DMS53 treated with DMSO at 0.1 percent for 48 hours (cell line): ENCODE measurements around the gene OR5A1.
"Not testable (repeated sequence)": the region's sequence is repeated elsewhere in the genome, so short reads cannot be mapped to it uniquely, and the experiment has no call there.

Experiments
- DNase-seq: peaks from one replicate; lab custom pipeline; 2025; ENCODE audit not compliant: unreplicated experiment; lab: John Stamatoyannopoulos, UW

OR5A1 gene

GRCh38 chr11:59436169-59436568, at the start of gene OR5A1:
Gene OR5A1 (plus strand): TSS chr11:59436469. CDS start chr11:59443169, 6,700 bp downstream.
- DNase-seq: no peak

GRCh38 chr11:59394186-59394585, 42.1 kb upstream of the OR5A1 start:
- no peak for DNase-seq

GRCh38 chr11:59400461-59401261, 35.6 kb upstream of the OR5A1 start:
- no peak for DNase-seq

- DNase-seq: no peak
Measured at GRCh38 chr11:59401262-59401552, 35.1 kb upstream of the OR5A1 start.

DNA sequence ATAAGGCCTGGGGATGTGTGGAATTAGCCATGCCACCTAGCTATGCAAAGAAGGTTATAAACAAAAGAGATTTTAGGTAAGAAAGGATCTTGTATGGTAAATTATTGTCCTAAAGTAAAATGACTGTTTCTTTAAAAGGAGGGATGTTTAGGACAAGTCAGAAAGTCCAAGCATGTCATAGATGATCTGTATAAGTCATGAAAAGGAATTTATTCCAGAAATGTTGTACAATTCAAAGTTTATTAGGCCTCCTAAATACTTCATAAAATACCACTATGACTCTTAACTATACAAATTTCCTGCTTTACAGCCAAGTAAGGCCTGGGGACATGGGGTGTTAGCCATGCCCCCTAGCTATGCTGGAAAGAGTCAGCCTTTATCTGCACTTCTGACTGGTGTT, 32.7 kb upstream of the OR5A1 start:
- DNase-seq: no peak

DNA sequence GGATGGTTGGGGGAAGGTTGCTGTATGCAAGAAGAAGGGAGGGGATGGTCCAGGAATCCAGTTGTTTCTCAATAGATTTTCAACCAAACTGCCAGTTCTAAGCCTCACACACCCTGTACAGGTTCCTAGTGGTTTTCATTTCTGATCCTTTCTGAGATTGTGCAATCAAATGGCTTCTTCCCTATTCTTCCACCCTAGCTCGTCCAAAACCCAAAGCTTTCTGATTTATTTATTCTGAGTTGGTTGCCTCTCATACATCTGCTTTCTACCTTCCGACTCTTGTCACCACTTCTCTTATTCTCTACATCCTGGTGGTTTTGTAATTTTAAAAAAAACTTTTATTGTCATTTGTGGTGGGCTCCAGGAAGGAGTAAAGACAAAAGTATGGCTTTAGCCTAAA, 22.6 kb upstream of the OR5A1 start:
- no peak for DNase-seq

- no peak for DNase-seq
Measured at GRCh38 chr11:59415111-59415510, 21.2 kb upstream of the OR5A1 start.

GRCh38 chr11:59416613-59417012, 19.7 kb upstream of the OR5A1 start:
- DNase-seq: no peak

DNA sequence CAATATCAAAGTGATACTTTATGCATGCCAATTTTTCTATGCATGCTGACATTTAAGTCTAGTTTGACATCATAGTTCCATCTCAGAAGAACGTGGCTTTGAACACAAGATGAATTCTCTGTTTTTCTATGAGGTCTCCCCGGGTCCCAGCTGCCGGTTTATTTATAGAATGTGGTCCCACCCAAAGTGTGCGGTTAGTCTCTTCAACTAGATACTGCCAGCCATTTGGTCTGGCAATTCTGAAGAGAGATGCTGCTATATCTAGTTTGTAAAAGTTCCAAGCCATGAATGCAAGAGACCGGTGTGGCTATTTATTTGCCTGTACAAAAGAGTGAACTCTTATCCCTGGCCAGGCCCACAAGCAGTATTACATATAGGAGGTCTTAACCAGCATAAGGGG, 19.2 kb upstream of the OR5A1 start:
- DNase-seq: no peak

- no peak for DNase-seq
Measured at GRCh38 chr11:59418156-59418555, 18.1 kb upstream of the OR5A1 start.

DNA sequence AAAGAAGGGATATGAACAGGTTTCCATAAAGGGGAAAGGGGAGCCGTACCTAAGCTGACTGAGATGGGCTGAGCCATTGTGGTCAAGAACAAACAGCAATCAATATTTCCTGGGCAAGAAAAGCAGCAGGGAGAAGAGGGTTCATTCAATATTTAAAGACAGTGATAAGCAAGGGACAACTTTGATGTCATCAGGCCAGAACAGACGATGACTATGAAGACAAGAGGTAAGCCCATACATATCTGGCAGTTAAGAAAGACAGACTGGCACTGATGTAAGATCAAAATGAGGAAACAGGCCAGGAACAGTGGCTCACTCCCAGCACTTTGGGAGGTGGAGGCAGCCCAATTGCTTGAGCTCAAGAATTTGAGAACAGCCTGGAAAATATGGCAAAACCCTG, 12.4 kb upstream of the OR5A1 start:
- DNase-seq: no peak

DNA sequence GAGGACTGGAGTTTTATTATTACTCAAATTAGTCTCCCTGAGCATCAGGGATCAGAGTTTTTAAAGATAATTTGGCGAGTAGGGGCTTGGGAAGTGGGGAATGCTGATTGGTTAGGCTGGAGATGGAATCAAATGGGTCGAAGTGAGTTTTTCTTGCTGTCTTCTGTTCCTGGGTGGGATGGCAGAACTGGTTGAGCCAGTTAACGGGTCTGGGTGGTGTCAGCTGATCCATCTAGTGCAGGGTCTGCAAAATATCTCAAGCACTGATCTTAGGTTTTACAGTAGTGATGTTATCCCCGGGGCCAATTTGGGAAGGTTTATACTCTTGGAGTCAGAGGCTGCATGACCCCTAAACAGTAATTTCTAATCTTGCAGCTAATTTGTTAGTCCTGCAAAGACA, 11.1 kb upstream of the OR5A1 start:
- no peak for DNase-seq

- no peak for DNase-seq
Measured at GRCh38 chr11:59426361-59427067, 9.8 kb upstream of the OR5A1 start, which contains the start of gene OR5A2. Gene OR5A2 (minus strand): TSS chr11:59426413. CDS start chr11:59422953, 3,460 bp downstream.

DNA sequence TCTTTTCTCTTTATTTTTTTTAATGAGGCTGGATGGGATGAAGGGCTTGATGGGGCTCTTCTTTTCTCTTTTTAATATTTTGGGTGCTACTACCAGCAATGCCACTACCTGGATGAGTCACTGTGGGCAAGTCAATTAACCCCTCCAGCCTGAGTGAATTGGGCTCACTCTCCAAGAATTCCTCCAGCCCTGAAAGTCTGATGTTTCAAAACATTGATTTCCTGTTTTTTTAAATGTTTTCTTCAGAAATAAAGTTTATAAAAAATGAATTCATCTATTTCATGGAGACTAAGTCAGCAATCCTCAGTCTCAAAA, 9.2 kb upstream of the OR5A1 start:
- no peak for DNase-seq

- DNase-seq: no peak
Measured at GRCh38 chr11:59429924-59430516, 6.2 kb upstream of the OR5A1 start.

- no peak for DNase-seq
Measured at GRCh38 chr11:59437770-59438169, 1.5 kb downstream of the OR5A1 start.

- not testable (repeated sequence) for DNase-seq
Measured at GRCh38 chr11:59445624-59446023, 9.4 kb downstream of the OR5A1 start.

- no peak for DNase-seq
Measured at GRCh38 chr11:59448484-59448883, 12.2 kb downstream of the OR5A1 start.

- DNase-seq: no peak
Measured at GRCh38 chr11:59456661-59457060, 20.4 kb downstream of the OR5A1 start, which contains the start of gene OR4D6. Gene OR4D6 (plus strand): TSS chr11:59456961. CDS start chr11:59456961, 0 bp downstream.

- no peak for DNase-seq
Measured at GRCh38 chr11:59459916-59460315, 23.6 kb downstream of the OR5A1 start.

GRCh38 chr11:59463190-59463641, 26.9 kb downstream of the OR5A1 start:
- no peak for DNase-seq

- DNase-seq: no peak
Measured at GRCh38 chr11:59473015-59473414, 36.7 kb downstream of the OR5A1 start, which contains the start of gene OR4D10. Gene OR4D10 (plus strand): TSS chr11:59473315. CDS start chr11:59477430, 4,115 bp downstream.
